Measurements from ENCODE around the gene PCED1B. TPM values are rescaled to one million over a fixed set of nuclear protein-coding genes. Genes with fewer than 3 reads are reported as not detected.

PCED1B gene
- total RNA-seq, 1 experiment from 2014 or later = 3.3 TPM

DNA sequence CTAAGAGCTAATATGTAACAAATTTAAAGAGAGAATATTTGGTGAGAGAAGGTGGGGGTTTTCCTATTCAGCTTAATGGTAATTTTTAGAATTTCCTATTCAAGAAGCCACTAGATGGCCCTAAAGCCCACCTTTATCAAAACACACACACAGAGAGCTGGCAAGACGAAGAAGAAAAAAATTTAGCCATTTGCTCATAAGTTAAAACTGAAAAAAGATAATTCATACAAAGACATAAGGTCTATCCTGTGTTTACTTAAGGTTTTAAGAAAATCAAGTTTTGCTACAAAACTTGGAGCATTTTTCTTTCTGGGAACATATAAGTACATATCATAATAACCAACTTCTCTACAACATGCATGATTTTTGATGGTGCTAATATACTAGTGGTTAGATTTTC, 46.8 kb upstream of the PCED1B start:
- Histone ChIP-seq H2BK12ac (ENCODE audit: insufficient read length, low read depth, low read length) (no peak overlapping the region), H4K5ac (ENCODE audit: insufficient read length, low read depth, low read length) (no peak overlapping the region), H2BK20ac (ENCODE audit: low read depth, low read length, poor library complexity, severe bottlenecking) (no peak overlapping the region), H3K9me3 (ENCODE audit: control insufficient read depth, low read depth, low read length) (no peaks in the 10 kb centered on the region), H3K14ac (ENCODE audit: insufficient read depth, low read length) (no peak overlapping the region), H3K4me2 (ENCODE audit: insufficient read depth, insufficient read length, low read length) (no peak overlapping the region), H3K79me1 (ENCODE audit: insufficient read depth, low read depth, low read length, poor library complexity, severe bottlenecking) (no peaks in the 10 kb centered on the region), H4K91ac (ENCODE audit: insufficient read length, low read depth, low read length) (no peak overlapping the region), H2AK5ac (ENCODE audit: insufficient read length, low read length) (no peak overlapping the region), H3K27me3 (ENCODE audit: insufficient read depth, low read length) (no peaks in the 10 kb centered on the region), H4K8ac (replicated peaks; ENCODE audit: insufficient read length, low read depth, low read length) (no peak overlapping the region), H3K9ac (ENCODE audit: extremely low read depth, insufficient read length, low read length) (no peak overlapping the region), H3K4me1 (ENCODE audit: insufficient read depth, low read length) (no peaks in the 10 kb centered on the region; the same call in 1 of the 2 replicates), H2BK15ac (ENCODE audit: low read depth, low read length) (no peak overlapping the region), H3K18ac (ENCODE audit: insufficient read length, low read depth, low read length) (no peak overlapping the region), H3K23me2 (ENCODE audit: insufficient read length, low read depth, low read length, poor library complexity, severe bottlenecking) (no peaks in the 10 kb centered on the region), H3K4ac (ENCODE audit: low read depth, low read length) (no peak overlapping the region), H2AFZ (ENCODE audit: low read length) (no peak overlapping the region), H2BK120ac (ENCODE audit: low read depth, low read length, poor library complexity, severe bottlenecking) (no peak overlapping the region), H3T11ph (ENCODE audit: low read length) (no peak overlapping the region), H3K56ac (ENCODE audit: insufficient read length, low read depth, low read length) (no peak overlapping the region), H4K20me1 (ENCODE audit: control insufficient read depth, insufficient read depth, insufficient read length) (no peaks in the 10 kb centered on the region), H3K79me2 (ENCODE audit: insufficient read depth, low read length) (no peaks in the 10 kb centered on the region), H3K27ac (ENCODE audit: insufficient read length, low read depth, low read length) (no peak overlapping the region), H3K23ac (ENCODE audit: insufficient read length, low read depth, low read length) (no peak overlapping the region), H2BK5ac (ENCODE audit: insufficient read length, low read length) (no peak overlapping the region)
- H3K27ac Mint-ChIP-seq = no peak overlapping the region
- no peaks in the 10 kb centered on the region for H3K9me3 Mint-ChIP-seq
- no CpG with 5 or more reads among the region's 1 CpG for WGBS (ENCODE audit: extremely low coverage, insufficient read length, low lambda C conversion rate)
- H3K4me3 Mint-ChIP-seq = no peak overlapping the region
- no peak for DNase-seq
- H3K4me1 Mint-ChIP-seq = peaks cover 24 to 30% of the 10 kb centered on the region in 2 experiments
- TF ChIP-seq, protein P1, sequence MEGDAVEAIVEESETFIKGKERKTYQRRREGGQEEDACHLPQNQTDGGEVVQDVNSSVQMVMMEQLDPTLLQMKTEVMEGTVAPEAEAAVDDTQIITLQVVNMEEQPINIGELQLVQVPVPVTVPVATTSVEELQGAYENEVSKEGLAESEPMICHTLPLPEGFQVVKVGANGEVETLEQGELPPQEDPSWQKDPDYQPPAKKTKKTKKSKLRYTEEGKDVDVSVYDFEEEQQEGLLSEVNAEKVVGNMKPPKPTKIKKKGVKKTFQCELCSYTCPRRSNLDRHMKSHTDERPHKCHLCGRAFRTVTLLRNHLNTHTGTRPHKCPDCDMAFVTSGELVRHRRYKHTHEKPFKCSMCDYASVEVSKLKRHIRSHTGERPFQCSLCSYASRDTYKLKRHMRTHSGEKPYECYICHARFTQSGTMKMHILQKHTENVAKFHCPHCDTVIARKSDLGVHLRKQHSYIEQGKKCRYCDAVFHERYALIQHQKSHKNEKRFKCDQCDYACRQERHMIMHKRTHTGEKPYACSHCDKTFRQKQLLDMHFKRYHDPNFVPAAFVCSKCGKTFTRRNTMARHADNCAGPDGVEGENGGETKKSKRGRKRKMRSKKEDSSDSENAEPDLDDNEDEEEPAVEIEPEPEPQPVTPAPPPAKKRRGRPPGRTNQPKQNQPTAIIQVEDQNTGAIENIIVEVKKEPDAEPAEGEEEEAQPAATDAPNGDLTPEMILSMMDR (conservative IDR thresholded peaks at IDR 0.05) = peak; percentile 80
- no peaks in the 10 kb centered on the region for H3K36me3 Mint-ChIP-seq (ENCODE audit: insufficient read depth in 1 of 3, low read depth in 3 of 3)
- H3K27me3 Mint-ChIP-seq (ENCODE audit: low read depth) = no peaks in the 10 kb centered on the region
